B cell (primary cell): ENCODE results near the gene FBXO10. TPM values are rescaled to one million over a fixed set of nuclear protein-coding genes. Genes with fewer than 3 reads are reported as not detected.

Experiments used
- ATAC-seq: fragments of 200-7000 bp; cut with Tn5 transposase; one replicate; pipeline ENCODE4 v1.10.0; 2021; ENCODE audit warnings: low read depth, mild to moderate bottlenecking, moderate number of reproducible peaks, moderate library complexity
- CTCF ChIA-PET: fragments of 350-600 bp; sonication (Branson Sonifier 250); formaldehyde crosslinking; loops from one replicate; lab custom pipeline; 2021; ENCODE audit warnings: antibody characterized with exemption, inconsistent platforms; lab: Charles Lee
- POLR2A ChIA-PET: fragments of 350-600 bp; sonication (Branson Sonifier 250); formaldehyde crosslinking; loops from one replicate; lab custom pipeline; 2021; ENCODE audit warnings: antibody characterized with exemption; lab: Charles Lee
- DNase-seq: peaks from one replicate; pipeline ENCODE4 v3.0.0; 2013
- H2AFZ ChIP-seq: 2 replicates; pipeline ENCODE4 v1.6.1; 2012; ENCODE audit warnings: mild to moderate bottlenecking, low read depth, low read length; ENCODE audit not compliant: insufficient read depth, poor library complexity, severe bottlenecking
- H3K27ac ChIP-seq, 2 donors: 1 replicate in 1 of 2; 2 replicates in 1 of 2; pipeline ENCODE4 v1.5.1; 2012 to 2013; ENCODE audit warnings: low read length in 2 of 2, mild to moderate bottlenecking in 2 of 2, moderate library complexity in 1 of 2
- H3K27me3 ChIP-seq, 4 experiments: fragments of 200-600 bp in 1 of 4; sonication (generic) in 1 of 4; replicated peaks in 1 of 4; 1 replicate in 2 of 4; 2 replicates in 2 of 4; pipeline versions ENCODE4 v1.6.1 to v1.7.0; 2013 to 2016; ENCODE audit warnings: low read length in 3 of 4, mild to moderate bottlenecking in 2 of 4, mixed read lengths in 1 of 4, moderate library complexity in 1 of 4; ENCODE audit not compliant: insufficient read depth in 4 of 4, control insufficient read depth in 3 of 4; ENCODE audit errors: control extremely low read depth in 1 of 4
- H3K36me3 ChIP-seq, 2 experiments: replicated peaks in 1 of 2; 1 replicate in 1 of 2; 2 replicates in 1 of 2; pipeline versions ENCODE4 v1.6.1 to v1.7.1; 2013; ENCODE audit warnings: low read length in 1 of 2; ENCODE audit not compliant: insufficient read depth in 2 of 2, control insufficient read depth in 1 of 2; ENCODE audit errors: control extremely low read depth in 1 of 2, extremely low read depth in 1 of 2
- H3K4me1 ChIP-seq, 2 donors: fragments of 200-600 bp in 1 of 2; sonication (generic) in 1 of 2; 1 replicate in 1 of 2; 2 replicates in 1 of 2; pipeline versions ENCODE4 v1.5.1 to v1.6.1; 2013 to 2017; ENCODE audit warnings: low read length in 2 of 2; ENCODE audit not compliant: control insufficient read depth in 2 of 2, insufficient read depth in 2 of 2
- H3K4me2 ChIP-seq: replicated peaks from 2 replicates; pipeline ENCODE3; 2012; ENCODE audit warnings: mild to moderate bottlenecking, low read depth, low read length; ENCODE audit not compliant: poor library complexity, severe bottlenecking
- H3K4me3 ChIP-seq, 5 experiments: fragments of 200-600 bp in 1 of 5; sonication (generic) in 1 of 5; 1 replicate in 3 of 5; 2 replicates in 2 of 5; pipeline versions ENCODE4 v1.5.1 to v1.7.0; 2011 to 2016; ENCODE audit warnings: low read length in 4 of 5, mild to moderate bottlenecking in 4 of 5, low read depth in 2 of 5, control low read depth in 1 of 5, moderate library complexity in 1 of 5; ENCODE audit not compliant: insufficient read depth in 1 of 5; ENCODE audit errors: control extremely low read depth in 1 of 5, extremely low read depth in 1 of 5
- H3K79me2 ChIP-seq: fragments of 200-600 bp; sonication (generic); one replicate; pipeline ENCODE4 v1.6.0; 2016; ENCODE audit warnings: low read length; ENCODE audit not compliant: control insufficient read depth, insufficient read depth
- H3K9ac ChIP-seq: fragments of 200-600 bp; sonication (generic); 2 replicates; pipeline ENCODE4 v1.6.1; 2017; ENCODE audit warnings: mild to moderate bottlenecking, low read length, moderate library complexity
- H3K9me3 ChIP-seq, 3 donors: one replicate each; pipeline versions ENCODE4 v1.6.1 to v1.7.1; 2013; ENCODE audit warnings: low read length in 2 of 3; ENCODE audit not compliant: control insufficient read depth in 2 of 3, insufficient read depth in 1 of 3; ENCODE audit errors: control extremely low read depth in 1 of 3
- H4K20me1 ChIP-seq: 2 replicates; pipeline ENCODE4 v1.6.0; 2012; ENCODE audit warnings: mild to moderate bottlenecking, low read length; ENCODE audit not compliant: insufficient read depth, control insufficient read depth, poor library complexity, severe bottlenecking
- H3K27ac Mint-ChIP-seq: one replicate; pipeline ENCODE4 v1.8.0; 2021; ENCODE audit warnings: mixed read lengths
- H3K27me3 Mint-ChIP-seq: one replicate; pipeline ENCODE4 v1.8.0; 2021; ENCODE audit warnings: mixed read lengths
- H3K4me1 Mint-ChIP-seq: one replicate; pipeline ENCODE4 v1.8.0; 2021; ENCODE audit warnings: mixed read lengths
- H3K4me3 Mint-ChIP-seq: one replicate; pipeline ENCODE4 v1.8.0; 2021; ENCODE audit warnings: mixed read lengths
- H3K9me3 Mint-ChIP-seq: one replicate; pipeline ENCODE4 v1.8.0; 2022; ENCODE audit warnings: mixed read lengths; ENCODE audit not compliant: insufficient read depth
- CTCF ChIP-seq: fragments of 200-600 bp; IDR thresholded peaks from one replicate; pipeline ENCODE4 v1.8.0; 2022; ENCODE audit warnings: antibody characterized with exemption, mild to moderate bottlenecking
- EZH2 ChIP-seq: IDR thresholded peaks from 2 replicates; pipeline ENCODE4 v1.6.1; 2012; ENCODE audit warnings: borderline replicate concordance, low read depth, mild to moderate bottlenecking, moderate library complexity, low read length; ENCODE audit not compliant: insufficient read depth, poor library complexity, severe bottlenecking
- WGBS: methylation state at CpG from one replicate; pipeline ENCODE4 v1.1.5; 2013; ENCODE audit warnings: missing lambda C conversion rate; ENCODE audit not compliant: insufficient coverage; 5-methylcytosine and 5-hydroxymethylcytosine counted together
- intact Hi-C: fragments of 100-400 bp; cut with micrococcal nuclease; formaldehyde crosslinking; loops from one replicate; pipeline ENCODE4 v1.10.0; 2022
- polyA plus RNA-seq: library from polyadenylated mRNA; depleted of rRNA; stranded (reverse); fragments of >200 nt; gene quantifications from 2 replicates; pipeline ENCODE4 v1.2.3, GENCODE V29; 2012
- total RNA-seq, 2 donors: library from RNA; stranded (reverse); fragments of 120-200 nt in 1 of 2; gene quantifications; 1 replicate in 1 of 2; 2 replicates in 1 of 2; pipeline versions ENCODE4 v1.2.3 to v1.2.4, GENCODE V29; 2013 to 2022

FBXO10 gene
- total and polyA plus RNA-seq, 2 donors (not counting 1 experiment from before 2014, with no cell fraction given): 18.6 to 67.3 TPM

GRCh38 chr9:37596504-37596903, 20.3 kb upstream of the FBXO10 start:
- H2AFZ ChIP-seq: no peak overlapping the region
- H3K4me3 ChIP-seq: no peak overlapping the region
- intact Hi-C loops: loop anchor here (10.0 kb wide), 2 partner anchors 602 to 1022 kb away; partner anchors contain the start of gene MELK
- H3K9me3 ChIP-seq: no peaks in the 10 kb centered on the region
- no peaks in the 10 kb centered on the region for H3K36me3 ChIP-seq
- no peak overlapping the region for H3K4me3 Mint-ChIP-seq
- H3K79me2 ChIP-seq: peaks cover 14% of the 10 kb centered on the region
- no peak overlapping the region for H3K4me2 ChIP-seq
- no peaks in the 10 kb centered on the region for H4K20me1 ChIP-seq
- no peak for TF ChIP-seq CTCF
- TF ChIP-seq EZH2: no peak
- DNase-seq: no peak
- POLR2A ChIA-PET: no interaction called here
- H3K27me3 Mint-ChIP-seq: peaks cover 14% of the 10 kb centered on the region
- H3K27ac Mint-ChIP-seq: no peak overlapping the region
- H3K4me1 Mint-ChIP-seq: peaks cover 31% of the 10 kb centered on the region
- no peak overlapping the region for H3K27ac ChIP-seq
- no peaks in the 10 kb centered on the region for H3K9me3 Mint-ChIP-seq
- WGBS: 73% methylated on average over 1 of the region's 2 CpGs
- no peak overlapping the region for H3K9ac ChIP-seq
- CTCF ChIA-PET: interaction anchor here (0.8 to 8.8 kb wide), 4 partner anchors 17 to 83 kb away, joined by 3 to 101 read pairs (median 4); partner anchors contain the start of gene FBXO10
- H3K27me3 ChIP-seq: peaks cover 0 to 5% (median 0%) of the 10 kb centered on the region in 4 experiments
- H3K4me1 ChIP-seq: peaks cover 12 to 21% of the 10 kb centered on the region in 2 donors
- ATAC-seq: no peak

- TF ChIP-seq CTCF (no peak), EZH2 (no peak)
- H3K4me3 ChIP-seq: peak overlapping the region in 1 of 5 experiments; percentile 6
- CTCF ChIA-PET: interaction anchor here (0.7 to 8.8 kb wide), 7 partner anchors 15 to 1405 kb away, joined by 3 to 101 read pairs (median 4); partner anchors contain the start of genes FBXO10 and POLR1E
These were observed 17.8 kb upstream of the FBXO10 start for GRCh38 chr9:37593883-37594448.

More at GRCh38 chr9:37593883-37594448, 17.8 kb upstream of the FBXO10 start:
- peak overlapping the region; percentile 44 for H2AFZ ChIP-seq
- H3K27me3 ChIP-seq: peaks cover 0 to 5% (median 0%) of the 10 kb centered on the region in 4 experiments
- POLR2A ChIA-PET: interaction anchor here (0.6 kb wide), 1 partner anchor 24 kb away, joined by 6 read pairs; no protein-coding TSS in a partner anchor
- Mint-ChIP-seq H3K27me3 (peaks cover 4% of the 10 kb centered on the region), H3K27ac (peak overlapping the region; percentile 50), H3K4me1 (peaks cover 46% of the 10 kb centered on the region), H3K9me3 (no peaks in the 10 kb centered on the region), H3K4me3 (peak overlapping the region; percentile 73)
- ATAC-seq (no peak), DNase-seq (no peak)
- 100% methylated on average over 1 of the region's 6 CpGs for WGBS
- peaks cover 27% of the 10 kb centered on the region for H3K79me2 ChIP-seq
- H4K20me1 ChIP-seq: peaks cover 3% of the 10 kb centered on the region
- H3K4me1 ChIP-seq: peaks cover 23 to 36% of the 10 kb centered on the region in 2 donors
- H3K9me3 ChIP-seq: no peaks in the 10 kb centered on the region
- peak overlapping the region; percentile 58 for H3K4me2 ChIP-seq
- intact Hi-C loops: loop anchor here (1.0 to 10.0 kb wide), 4 partner anchors 29 to 1019 kb away; partner anchors contain the start of genes GRHPR and MELK
- no peak overlapping the region for H3K9ac ChIP-seq
- peaks cover 0 to 2% of the 10 kb centered on the region in 2 experiments for H3K36me3 ChIP-seq
- H3K27ac ChIP-seq: no peak overlapping the region
